B cell (primary cell): ENCODE data around the gene MACO1.
"Not testable (repeated sequence)": the region's sequence is repeated elsewhere in the genome, so short reads cannot be mapped to it uniquely, and the experiment has no call there.

ENCODE experiments used
- CTCF ChIP-seq: fragments of 200-600 bp; IDR thresholded peaks from one replicate; pipeline ENCODE4 v1.8.0; 2022; ENCODE audit warnings: antibody characterized with exemption, mild to moderate bottlenecking
- EZH2 ChIP-seq: IDR thresholded peaks from 2 replicates; pipeline ENCODE4 v1.6.1; 2012; ENCODE audit warnings: borderline replicate concordance, low read depth, mild to moderate bottlenecking, moderate library complexity, low read length; ENCODE audit not compliant: insufficient read depth, poor library complexity, severe bottlenecking

- TF ChIP-seq CTCF, EZH2: not testable (repeated sequence)
Observed at GRCh38 chr1:25388691-25389090, 42.0 kb upstream of the MACO1 start.
